ENCODE measurements around the gene ANKS3.

GRCh38 chr16:4685292-4685691, 48.8 kb downstream of the ANKS3 start:
- TF ChIP-seq CTCF (IDR thresholded peaks at IDR 0.05; ENCODE audit: extremely low read depth in 1 of 2, insufficient read depth in 1 of 2, low read depth in 1 of 2, low read length in 2 of 2), result no peak
- TF ChIP-seq POLR2A (IDR thresholded peaks at IDR 0.05; ENCODE audit: low read depth, low read length), result no peak
- TF ChIP-seq MYC (IDR thresholded peaks at IDR 0.05; ENCODE audit: low read depth, low read length), result no peak
- no peak for TF ChIP-seq EZH2 (IDR thresholded peaks at IDR 0.05; ENCODE audit: borderline replicate concordance, low read depth, low read length, severe bottlenecking)
- TF ChIP-seq MAX (IDR thresholded peaks at IDR 0.05; ENCODE audit: insufficient read depth, insufficient read length), result no peak
- no peak for TF ChIP-seq POLR2AphosphoS5 (IDR thresholded peaks at IDR 0.05; ENCODE audit: insufficient read depth, low read depth, low read length)
- no peak for TF ChIP-seq JUN (IDR thresholded peaks at IDR 0.05; ENCODE audit: borderline replicate concordance, insufficient read depth, insufficient read length, low read depth)
- TF ChIP-seq GATA2 (IDR thresholded peaks at IDR 0.05; ENCODE audit: insufficient read depth, insufficient read length, low read depth, low read length), result no peak
